HPDE6-E6E7 (cell line): Measurements from ENCODE around the gene THSD4.

Source experiments
- DNase-seq: peaks from one replicate; pipeline ENCODE4 v3.0.0; 2011; ENCODE audit warnings: missing footprints; ENCODE audit errors: extremely low spot score

Gene THSD4

DNA sequence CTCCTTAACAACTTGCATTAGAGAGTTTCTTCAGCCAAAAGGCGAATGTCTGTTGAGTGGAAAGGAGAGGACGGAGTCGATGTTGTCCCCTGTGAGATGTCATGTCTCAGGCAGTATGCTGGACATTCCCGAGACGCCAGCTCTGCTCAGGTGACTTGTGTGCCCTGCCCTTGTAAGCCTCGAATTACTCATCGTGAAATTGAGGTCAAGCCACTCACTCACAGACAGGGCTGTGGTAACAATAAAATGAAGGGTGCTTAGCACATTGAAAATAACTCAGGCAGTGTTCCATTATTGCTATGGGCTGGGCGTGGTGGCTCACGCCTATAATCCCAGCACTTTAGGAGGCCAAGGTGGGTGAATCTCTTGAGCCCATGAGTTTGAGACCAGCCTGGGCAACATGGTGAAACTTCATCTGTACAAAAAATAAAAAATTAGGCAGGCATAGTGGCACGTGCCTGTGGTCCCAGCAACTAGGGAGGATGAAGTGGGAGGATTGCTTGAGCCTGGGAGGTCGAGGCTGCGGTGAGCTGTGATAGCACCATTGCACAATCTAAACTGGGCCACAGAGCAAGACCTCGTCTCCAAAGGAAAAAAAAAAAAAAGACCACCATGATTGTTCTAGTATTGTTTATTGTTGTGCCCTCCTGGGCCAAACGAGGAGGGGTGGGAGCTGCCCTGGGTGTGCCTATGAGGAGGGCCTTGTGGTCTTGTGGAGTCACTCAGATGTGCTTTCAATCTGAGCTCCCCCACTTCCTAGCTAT is 214.4 kb downstream of the THSD4 start:
- peak; percentile 54 for DNase-seq

DNA sequence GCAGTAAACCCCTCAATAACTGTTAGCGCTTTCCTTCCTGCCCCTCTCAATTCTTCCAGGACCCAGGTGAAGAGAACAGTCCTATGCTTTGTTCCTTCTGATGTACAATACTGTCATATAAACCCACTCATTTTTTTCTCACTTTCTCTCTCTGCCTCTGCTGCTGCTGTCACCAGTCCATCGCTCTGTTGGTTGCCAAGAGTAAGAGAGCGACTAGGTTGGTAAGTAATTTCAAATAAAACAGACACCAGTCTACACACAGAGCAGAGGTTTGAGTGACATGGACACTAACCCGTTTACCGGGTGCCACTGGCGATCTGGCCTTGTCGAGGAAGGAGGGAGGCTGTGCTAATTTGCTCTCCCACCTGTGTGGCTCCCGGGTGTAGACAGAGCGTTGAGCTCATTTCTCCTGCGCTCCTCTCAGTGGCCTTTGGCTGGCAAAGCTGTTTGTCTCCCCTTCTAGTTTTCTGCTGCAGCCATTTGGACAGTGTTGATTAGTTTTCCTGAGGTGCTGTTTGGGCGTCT is 215.4 kb downstream of the THSD4 start:
- no peak for DNase-seq

DNA sequence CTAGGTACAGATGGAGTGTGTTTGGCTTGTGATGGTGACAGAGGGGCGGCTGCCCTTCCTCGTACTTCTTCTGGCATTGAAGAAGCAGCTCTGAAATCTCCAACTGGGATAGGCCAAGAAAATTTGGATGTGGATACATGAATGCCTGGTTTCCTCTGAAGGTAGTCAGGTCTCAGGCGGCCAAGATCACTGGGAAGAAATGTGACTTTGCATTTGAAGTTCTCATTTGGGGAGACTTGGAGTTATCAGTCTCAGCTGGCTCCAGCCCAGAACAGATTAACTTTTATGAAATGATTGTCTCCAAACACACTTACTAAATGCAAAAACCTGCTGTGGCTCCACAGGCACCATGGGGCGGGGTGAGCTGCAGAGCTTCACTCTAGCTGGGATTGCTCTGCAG is 215.9 kb downstream of the THSD4 start:
- DNase-seq = no peak

DNA sequence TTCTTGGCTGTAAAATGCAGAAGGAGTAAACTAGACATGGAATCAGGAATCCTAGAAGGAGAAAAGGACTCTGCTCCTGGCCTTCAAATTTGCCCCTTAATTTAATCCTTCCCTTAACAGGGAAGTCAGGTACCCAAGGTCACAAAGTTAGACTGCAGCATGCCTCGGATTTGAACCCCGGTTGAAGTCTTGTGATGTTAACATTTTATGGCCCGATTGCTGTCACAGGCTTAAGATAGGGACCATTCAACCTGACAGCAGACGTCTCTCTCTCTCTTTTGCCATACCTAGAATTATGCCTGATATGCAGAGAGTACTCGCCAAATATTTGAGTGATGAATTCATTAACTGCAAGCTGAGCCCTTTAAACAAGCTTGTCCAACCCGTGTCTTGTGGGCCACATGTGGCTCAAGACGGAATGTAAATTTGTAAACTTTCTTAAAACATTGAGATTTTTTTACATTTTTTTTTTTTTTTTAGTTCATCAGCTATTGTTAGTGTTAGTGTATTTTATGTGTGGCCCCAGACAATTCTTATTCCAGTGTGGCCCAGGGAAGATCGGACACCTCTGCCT is 217.2 kb downstream of the THSD4 start:
- DNase-seq = no peak

DNA sequence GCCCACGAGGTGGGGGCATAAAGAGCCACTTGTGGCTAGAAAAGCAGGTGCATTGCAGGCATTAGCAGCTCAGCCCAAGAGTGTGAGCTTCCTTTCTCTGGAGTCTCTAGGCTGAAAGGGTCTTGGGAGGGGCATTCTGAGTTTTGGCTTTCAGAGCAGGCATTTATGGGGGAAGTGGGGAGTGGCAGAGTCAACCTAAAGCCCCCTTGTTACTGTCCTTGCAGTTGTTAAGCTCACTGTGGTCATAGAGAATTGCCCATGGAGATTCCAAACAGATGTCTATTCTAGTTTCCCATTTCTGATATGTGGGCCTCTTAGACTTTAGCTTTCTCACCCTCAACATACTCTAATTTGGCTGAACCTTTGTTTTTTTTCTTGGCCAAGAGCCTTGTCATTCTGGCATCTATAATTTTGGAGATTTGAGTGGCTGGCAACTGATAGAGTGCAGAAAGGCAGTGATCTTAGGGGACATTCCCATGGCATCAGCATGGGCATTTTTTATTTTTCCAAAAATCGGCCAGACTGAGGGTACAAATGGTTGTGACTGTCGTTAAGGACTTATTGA is 217.9 kb downstream of the THSD4 start:
- no peak for DNase-seq

DNA sequence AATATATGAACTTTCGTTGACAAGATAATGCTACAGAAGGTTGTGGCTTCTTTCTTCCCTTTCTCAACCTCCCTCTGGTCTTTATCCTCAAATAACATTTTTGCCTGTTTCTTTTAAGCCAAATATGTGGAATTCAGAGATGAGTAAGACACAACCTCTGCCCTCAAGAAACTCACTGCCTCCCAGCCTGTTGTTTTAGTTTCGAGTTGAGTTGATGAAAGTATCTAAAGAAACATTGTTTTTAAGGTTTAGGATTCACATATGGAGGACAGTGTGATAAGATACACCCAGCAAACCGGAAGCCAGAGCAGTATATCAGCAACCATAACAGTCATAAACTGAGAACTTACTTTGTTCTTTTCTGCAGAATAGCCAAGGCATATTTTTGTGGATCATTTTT is 218.6 kb downstream of the THSD4 start:
- no peak for DNase-seq

DNA sequence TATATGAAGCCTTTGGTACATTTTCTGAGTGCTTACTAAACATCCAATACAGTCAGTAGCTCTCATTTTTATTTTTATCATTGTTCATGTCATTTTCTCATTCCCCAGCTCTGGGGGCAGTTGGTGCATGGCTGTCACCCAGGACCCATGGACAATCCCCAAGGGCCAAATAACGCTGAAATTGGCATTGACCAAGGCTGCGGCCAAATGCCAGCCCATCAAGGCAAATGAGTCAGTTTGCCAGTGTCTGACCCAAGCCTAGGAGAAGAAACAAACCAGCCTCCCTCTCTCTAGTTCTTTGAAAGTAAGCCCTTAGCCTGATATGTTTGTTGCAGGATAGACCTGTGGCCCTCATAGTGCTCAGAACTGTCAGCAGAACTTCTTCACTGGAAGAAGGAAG is 219.2 kb downstream of the THSD4 start:
- no peak for DNase-seq

DNA sequence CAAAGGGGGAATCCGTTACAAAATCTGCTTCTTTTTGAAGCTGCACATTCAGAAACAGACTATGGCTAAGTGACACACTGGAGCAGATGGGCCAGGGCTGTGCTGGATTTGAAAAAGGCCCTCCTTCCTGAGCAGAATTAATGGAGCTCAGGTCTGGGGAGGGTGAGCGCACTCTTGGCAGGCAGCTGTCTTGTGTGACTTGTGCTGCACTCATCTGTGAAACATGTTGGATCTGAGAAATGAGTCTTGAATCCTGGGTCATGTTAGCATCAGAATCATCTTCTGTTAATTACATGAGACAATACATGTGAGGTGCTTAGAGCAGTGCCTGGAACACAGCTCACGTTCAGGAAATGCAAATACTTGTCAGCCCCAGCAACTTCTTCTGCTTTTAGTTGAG is 219.6 kb downstream of the THSD4 start:
- no peak for DNase-seq

DNA sequence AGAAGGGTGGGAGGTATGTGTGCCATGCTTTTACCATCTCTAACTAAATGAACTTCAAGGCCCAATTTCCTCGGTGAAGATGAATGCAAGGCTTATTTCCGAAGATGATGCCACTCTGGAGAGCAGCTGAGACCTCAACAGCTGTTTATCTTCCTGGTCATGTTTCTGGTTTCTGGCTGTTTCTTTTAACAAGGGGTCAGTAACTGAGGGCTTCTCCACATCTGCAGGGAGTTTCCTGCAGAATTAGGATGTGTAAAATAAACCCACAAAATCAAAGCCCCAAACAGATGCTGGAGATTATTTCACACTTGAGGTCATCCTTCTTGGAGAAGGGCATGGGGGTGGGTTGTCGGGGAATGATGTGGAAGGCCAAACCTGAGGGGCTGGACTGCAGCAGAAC is 220.3 kb downstream of the THSD4 start:
- DNase-seq = no peak

DNA sequence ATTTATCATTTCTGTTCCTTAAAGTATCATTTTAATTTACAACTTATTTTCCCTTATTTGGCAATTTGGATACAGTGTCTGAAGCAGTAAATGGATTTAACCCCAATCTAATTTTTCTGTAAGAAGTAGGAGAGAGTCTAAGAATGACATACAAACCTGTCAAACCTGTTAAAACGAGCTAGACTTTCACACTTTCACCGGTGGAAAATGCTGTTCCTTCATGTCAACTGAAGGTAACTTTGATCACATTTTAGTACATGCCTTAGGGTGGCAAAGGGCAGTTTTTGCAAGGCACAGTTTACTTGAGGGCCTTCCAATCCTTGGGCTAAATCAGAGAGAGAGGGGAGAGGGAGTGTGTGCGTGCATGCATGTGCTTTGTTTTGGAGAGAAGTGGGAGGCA is 221.4 kb downstream of the THSD4 start:
- DNase-seq = peak; percentile 37

DNA sequence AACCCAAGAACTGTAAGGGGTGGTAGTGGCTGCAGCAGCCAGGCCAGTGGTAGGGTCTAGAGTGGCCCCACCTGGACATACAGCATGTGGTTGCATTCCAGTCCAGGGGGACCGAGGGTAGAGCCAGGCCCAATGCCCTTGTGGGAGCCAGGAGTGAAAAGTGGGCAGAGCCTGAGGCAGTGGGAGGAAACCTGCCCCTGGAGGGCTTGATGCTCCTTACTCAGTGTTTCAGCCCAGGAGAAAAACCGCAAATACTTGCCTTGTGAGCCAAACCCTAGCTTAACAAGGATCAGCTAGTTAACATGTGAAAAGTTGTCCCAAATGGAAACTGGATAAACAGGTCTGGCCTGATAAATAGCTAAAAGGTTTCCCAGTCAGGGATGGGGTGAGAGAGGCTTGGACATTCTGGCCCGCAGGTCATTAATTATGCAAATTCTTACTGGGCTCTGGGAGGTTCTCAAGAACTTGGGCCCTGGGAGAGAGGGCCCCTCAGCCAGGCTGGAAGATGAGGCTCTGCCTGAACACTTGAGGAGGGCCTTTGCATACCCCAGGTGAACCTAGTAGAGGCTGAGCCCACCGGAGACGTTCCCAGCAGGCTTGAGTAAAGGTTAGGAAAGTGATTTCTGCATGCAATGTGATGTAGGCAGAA is 222.1 kb downstream of the THSD4 start:
- DNase-seq = peak; percentile 95

DNA sequence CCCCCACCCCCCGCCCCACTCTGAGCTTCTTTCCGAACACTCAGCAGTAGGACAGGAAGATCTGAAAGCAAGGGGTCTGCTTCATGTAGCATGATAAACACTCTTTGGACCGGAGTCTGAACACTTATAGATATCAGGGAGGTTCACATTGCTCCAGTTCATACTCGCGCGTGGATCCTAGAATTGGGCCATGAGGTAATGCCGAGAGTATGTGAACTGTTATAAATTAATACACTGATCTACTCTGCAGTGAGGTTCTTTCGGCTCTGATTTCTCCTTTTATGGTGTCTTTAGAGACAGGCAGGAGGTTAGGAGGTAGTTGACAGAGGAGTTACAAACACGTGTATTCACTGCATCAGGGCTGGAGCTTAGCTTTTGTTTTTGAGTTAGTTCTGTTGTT is 223.0 kb downstream of the THSD4 start:
- no peak for DNase-seq

DNA sequence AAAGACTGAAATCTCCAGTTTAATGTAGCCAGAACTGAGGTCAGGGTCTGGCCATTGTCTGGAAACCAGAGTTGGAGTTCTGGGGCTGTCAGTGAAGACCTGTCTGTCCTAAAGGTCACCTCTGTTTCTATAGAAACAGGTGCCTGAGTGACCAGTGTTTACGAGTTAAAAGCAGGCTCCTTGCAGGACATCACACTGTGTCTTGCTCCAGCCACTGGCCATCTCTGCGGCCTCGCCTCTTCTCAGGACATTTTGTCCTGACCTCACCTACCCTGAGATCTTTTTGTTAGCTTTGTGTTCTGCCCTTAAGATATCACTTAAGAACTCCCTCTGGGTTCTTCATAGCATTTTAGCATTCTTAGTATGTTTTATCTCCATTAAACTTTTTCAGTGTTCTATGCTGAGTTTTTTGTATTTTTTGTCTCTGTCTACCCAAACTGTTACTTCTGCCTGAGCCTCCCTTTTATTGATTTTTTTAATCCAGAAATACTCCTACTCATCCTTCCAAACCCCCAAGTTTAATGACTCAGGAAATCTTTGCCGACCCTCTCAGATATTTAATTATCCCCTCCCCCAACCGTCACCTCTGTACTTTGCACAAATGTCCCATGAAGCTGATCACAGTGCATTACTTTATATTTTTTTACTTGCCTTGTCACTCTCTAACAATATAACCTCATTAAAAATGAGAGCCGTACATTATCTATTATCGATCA is 223.7 kb downstream of the THSD4 start:
- DNase-seq = no peak

DNA sequence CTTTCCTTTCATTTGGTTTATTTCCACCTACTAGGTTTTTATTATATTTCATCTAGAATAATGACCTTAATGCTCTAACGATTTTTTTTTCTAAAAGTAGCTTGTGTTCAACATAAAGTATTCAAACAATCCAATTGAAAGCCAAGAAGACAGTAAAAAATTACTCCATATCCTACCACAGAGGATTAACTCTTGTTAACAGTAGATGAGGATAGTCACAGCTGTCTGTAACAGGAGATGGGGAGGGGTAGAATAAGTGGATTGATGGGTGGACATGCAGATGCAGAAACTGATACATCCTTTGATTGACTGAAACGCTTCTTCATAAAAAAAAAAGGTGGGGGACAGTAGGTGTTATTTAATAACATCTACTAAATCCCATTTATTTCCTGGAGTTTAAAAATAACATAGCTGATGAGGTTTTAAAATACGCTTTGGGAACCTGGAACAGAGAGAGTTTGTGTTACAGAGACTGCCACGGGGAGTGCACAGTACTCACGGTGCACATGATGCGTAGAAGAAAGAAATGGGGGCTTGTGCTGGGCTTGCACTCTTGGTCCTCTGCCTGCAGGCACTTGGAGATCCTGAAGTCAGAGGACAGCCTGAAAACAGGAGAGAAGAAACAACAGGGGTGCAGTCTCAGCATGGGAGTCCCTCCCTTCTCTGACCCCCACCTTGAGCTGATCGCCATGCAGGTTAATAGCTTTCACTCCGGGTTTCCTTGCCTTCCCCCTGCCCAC is 226.7 kb downstream of the THSD4 start:
- no peak for DNase-seq

DNA sequence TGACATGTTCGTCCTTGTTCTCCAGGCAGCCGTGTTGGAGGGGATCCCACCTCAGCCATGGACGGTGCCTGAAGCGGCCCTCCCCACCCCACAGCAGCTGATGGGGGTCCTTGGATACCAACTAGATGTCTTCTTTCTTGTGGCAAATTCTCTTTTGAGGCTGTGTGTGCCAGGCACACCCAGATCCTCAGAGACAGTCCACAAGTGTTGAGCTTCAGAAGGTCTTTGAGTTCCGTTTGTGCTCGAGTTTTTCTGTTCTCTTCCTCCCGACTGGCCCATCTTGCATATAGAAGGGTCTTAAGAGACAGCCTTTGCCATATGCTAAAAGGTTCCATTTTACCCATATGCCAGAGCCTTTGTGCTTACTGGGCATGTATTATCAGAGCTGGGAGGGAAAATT is 227.4 kb downstream of the THSD4 start:
- no peak for DNase-seq

DNA sequence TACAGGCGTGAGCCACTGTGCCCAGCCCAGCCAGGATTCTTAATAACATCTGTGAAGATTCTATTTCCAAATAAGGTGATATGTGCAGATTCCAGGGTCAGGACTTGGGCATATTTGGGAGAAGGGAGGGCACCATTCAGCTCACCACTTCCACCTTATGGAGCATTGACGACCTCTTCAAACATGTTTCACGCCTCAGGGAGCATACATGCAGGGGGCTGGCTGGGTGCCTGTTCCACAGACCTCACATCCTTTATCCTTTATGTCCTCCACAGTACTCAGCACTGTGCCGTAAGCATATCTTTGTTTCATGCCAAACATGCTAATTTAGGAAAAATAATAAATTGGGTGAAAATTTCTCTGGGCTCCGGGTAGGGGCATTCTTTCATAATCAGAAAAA is 229.0 kb downstream of the THSD4 start:
- no peak for DNase-seq

DNA sequence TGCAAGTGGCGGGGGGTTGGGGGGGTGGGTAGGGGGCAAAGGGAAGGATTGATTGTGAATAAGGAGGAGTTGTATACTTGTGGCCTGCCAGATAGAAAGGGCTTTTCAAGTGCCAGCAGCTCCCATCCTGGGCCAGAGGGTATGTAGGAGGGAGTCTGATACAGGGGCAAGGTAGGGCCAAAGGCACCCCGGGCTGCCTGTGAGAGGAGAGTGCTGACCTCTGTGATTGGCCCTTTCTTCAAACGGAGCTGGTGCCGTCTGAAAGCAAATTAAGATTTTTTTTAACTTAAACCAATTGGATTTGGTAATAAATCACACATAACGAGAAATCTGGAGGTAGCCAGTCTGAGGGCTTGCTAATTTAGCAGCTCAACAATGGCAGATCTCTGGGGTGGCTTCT is 229.9 kb downstream of the THSD4 start:
- no peak for DNase-seq

DNA sequence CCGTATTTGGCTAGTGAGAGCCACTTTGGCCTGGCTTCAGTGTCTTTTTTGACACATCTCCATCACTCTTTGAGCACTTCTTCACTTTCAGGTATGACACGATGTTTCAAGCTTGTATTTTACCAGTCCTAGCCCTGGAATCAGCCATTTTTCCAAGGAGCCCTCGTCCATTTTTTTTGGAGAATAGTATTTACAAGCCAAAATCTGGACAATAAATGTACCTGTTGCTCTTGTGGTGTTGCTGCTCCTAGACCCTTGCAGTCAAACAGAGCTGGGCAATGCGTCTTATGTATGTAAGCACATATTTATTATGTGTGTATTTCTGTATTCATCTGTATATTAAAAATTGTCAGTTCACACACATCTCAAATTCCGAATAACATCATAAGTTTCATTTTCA is 231.2 kb downstream of the THSD4 start:
- DNase-seq = no peak

DNA sequence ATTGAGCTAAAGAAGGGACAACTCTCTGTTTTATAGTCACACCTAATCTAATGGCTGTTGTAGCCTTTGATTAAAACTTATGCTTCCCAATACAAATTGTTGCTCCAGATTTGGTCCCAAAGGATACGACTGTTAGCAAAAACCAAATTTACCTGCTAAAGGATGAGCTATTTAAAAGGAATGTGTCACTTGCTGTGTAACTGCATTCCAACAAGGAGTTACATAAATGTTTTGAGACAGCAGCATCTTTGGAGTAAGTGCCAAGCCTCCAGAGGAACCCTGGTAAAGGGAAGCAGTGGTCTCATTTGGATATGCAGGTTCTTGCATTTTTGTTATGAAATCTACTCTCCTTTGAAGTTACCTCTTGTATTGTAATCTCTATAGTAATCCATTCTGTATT is 233.3 kb downstream of the THSD4 start:
- DNase-seq = no peak

DNA sequence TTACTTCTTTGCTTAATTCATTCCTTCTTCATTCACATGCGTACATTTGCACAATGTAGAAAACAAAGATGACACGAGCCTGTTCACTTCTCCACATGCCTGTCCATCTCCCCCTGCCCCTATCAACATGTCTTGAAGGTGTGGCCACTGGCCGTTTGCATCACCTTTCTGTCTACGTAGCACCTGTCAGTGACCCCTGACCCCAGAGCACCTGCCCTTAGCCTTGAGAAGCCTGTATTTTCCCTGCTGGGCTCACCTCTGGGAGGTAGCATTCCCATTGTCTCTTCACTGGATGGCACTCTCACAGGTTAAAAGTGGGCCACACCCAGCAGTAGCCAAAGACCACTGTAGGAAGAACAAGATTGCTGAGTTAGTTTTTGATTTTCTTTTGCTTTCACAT is 234.1 kb downstream of the THSD4 start:
- DNase-seq = no peak

DNA sequence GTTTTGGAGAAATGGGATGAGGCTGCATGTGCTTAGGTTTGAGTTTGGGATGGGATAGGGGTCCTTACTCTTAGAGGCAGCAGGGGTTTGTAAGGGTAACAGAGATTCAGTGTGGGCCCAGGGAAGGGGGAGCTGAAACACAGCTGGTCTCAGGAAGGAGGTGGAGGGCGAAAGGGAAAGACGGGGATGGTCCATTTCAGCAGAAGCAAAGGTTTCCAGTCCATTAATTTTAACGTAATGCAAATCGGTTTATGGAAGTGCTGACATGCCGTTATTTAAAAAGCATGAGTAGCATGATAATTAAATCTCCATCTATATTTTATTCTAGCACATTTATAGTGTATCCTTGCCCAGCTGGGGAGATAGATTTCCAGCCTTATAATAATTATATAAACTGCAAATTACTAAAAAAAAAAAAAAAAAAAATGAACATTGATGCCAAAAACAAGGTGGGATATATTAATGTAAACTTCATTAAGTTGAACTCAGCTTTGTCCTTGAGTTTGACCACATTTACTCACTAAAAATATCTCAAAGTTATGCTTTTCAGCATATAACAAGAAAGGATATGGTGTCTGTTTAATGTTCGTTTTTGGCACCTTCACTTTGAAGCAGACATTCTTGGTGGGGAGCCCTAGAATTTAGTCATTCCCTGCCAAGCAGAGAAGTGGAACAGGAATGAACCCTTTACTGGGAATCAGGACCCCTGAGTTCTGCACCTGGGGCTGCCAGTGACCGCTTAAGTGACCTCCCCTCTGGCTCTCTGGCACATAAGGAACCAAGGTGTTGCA is 234.7 kb downstream of the THSD4 start:
- no peak for DNase-seq
